HG03280 (cell line): Measurements from ENCODE around the gene TAS1R2.

Source experiments
- ATAC-seq: cut with Tn5 transposase; IDR thresholded peaks from one replicate; pipeline ENCODE4 v1.9.1; 2021; ENCODE audit warnings: mild to moderate bottlenecking, moderate library complexity; ENCODE audit not compliant: unreplicated experiment

The TAS1R2 gene

DNA sequence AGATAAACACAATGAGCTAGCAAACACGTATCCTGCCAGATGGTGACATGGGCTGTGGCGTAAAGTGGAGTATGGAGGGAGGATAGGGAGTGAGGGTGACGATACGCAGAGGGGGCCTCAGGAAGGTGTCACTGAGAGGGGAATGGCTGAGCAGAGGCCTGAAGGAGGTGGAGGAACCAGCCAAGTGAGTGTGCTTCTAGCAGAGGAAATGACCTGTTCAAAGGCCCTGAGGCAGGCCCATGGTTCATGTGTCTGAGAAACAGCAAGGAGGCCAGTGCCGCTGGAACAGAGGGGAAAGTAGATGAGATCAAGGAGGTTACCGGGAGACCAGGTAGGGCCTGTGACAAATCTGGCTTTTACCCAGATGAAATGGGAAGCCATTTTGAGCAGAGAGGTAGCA lies 36.0 kb downstream of the TAS1R2 start:
- ATAC-seq = no peak

DNA sequence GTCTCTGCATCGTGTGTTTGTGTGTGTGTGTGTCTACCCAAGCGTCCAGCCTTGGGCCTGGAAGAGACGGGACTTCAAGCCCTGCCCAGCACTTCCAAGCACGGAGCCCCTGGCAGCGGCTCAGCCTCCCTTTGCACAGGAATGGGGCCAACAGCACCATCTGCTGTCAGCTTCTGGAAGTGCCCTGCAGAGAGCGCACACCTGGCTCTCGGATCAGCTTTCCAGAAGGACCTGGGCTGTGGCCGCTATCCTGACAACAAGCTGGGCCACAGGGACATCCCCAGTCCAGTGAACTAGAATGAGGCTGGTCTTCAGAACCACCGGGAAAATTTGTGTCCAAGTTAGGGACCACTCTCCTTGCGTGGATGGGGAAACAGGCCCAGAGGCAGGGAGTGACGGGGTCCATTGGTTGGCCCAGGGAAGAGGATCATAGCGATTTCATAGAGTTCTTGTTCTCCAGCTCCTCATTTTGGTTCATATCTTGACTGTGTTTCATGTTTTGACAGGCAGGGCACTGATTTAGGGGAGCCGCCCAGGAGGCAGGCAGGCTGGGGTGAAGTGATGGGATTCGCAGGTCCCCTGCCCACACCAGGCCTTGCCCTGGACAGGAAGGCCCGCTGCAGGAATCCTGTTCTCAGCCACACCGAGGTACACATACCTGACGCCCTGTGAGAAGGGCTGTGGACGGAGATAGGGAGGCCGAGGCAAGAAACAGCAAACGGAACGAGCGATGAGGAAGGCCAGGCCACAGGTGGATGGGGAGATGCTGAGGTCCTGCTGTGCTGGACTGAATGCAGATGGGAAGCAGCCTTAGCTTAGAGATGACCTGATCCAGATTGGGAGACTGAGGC lies 38.4 kb downstream of the TAS1R2 start:
- ATAC-seq = no peak

- no peak for ATAC-seq
These were observed 39.3 kb downstream of the TAS1R2 start for GRCh38 chr1:18819986-18820790.

DNA sequence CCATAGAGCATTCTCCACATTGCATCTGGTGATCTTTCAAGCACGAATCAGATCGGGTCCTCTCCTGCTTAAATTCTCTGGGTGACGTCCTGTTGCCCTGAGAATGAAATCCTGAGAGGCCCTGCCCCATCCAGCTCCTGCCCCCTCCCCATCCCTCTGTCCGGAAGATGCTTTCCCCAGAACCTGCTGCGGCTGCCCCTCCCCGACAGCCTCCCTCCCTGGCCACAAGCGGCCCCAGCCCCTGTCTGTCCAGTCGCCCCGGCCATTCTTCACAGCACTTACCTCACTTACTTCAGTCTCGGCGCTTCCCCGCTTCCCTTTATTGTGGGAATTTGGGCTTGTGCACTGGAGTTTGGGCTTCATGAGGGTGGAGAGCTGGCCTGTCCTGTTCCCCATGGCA lies 40.3 kb downstream of the TAS1R2 start:
- no peak for ATAC-seq

GRCh38 chr1:18817795-18818435 lies 41.5 kb downstream of the TAS1R2 start:
- ATAC-seq = no peak

- ATAC-seq = no peak
These were observed 42.1 kb downstream of the TAS1R2 start for GRCh38 chr1:18817316-18817715.

GRCh38 chr1:18816808-18817207 lies 42.7 kb downstream of the TAS1R2 start:
- no peak for ATAC-seq

DNA sequence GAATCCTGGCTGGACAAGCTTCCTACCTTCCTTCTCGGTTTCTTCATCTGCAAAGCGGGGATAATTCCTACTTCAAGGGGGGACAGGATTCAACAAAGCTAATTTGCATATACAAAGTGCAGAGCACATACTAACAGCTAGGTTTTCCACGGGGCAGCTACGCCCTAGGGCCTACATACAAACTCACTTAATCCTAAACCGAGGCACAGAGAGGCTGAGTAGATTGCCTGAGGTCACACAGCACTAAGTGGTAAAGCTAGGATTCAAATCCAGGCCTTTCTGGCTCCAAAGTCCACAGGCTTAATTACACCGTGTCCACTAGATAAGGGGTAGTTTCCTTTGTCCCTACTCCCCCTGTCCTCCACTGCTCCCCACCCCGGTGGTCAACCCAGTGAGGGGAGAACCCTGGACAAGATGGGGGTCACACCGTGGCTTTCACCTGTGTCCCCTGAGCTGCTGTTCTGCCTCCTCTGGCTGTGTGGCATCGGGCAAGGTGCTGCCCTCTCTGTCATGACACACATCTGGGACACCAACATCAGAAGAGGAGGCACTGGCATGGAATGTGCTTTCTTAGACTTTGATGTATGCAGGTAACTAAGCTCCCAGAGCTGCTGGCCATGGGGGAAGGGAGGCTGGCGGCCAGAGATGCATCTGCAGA lies 44.5 kb downstream of the TAS1R2 start:
- no peak for ATAC-seq

DNA sequence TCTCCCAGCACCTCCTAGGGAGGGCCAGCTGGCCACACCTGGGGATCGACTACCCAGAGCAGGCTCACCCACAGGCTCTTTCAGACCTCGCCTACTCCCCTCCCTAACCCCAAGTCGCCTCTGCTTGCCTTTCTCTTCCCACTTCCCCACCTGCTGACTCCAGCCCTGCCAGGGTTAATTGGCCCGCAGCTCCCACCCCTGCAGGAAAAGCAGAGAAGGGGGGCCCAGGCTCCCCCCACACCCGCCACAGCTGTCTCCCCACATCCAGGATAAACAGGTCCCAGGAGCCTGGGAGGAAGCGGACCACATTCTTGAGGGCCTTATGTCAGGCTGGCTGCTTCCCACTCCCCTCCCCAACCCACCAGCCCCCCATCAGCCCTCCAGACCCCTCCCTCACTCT lies 45.0 kb downstream of the TAS1R2 start:
- no peak for ATAC-seq

GRCh38 chr1:18812453-18812939 lies 47.0 kb downstream of the TAS1R2 start:
- no peak for ATAC-seq

DNA sequence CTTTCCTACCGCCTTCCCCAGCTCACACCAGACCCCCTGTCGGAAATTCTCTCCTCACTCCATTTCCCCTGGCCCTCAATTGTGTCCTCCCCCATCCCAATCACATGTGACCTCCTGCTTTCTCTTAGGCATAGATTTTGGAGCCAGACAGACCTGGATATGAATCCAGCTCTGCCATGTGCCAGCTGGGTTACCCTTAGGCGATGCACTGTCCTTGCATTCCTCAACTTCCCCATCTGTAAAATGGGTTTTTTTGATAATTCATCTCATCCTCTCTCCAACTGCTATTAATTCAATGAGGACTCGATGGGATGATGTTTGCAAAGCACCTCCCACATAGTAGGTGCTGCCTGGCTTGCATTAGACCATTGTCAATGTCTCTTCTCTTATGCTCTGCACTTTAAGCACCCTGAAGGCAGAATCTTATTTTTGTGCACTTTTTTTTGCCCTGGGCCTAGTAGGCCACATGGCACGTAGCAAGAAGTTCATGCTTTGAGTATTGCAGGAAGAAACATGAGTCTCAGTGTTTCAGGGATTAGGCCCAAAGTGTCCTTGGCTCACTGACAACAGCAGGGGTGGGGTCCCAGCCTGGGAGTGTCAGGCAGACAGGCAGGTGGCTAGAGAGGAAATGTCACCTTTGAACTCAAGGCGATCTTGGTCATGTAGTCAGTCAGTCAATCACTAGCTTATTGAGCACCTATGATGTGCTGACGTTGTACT lies 47.6 kb downstream of the TAS1R2 start:
- ATAC-seq = no peak

DNA sequence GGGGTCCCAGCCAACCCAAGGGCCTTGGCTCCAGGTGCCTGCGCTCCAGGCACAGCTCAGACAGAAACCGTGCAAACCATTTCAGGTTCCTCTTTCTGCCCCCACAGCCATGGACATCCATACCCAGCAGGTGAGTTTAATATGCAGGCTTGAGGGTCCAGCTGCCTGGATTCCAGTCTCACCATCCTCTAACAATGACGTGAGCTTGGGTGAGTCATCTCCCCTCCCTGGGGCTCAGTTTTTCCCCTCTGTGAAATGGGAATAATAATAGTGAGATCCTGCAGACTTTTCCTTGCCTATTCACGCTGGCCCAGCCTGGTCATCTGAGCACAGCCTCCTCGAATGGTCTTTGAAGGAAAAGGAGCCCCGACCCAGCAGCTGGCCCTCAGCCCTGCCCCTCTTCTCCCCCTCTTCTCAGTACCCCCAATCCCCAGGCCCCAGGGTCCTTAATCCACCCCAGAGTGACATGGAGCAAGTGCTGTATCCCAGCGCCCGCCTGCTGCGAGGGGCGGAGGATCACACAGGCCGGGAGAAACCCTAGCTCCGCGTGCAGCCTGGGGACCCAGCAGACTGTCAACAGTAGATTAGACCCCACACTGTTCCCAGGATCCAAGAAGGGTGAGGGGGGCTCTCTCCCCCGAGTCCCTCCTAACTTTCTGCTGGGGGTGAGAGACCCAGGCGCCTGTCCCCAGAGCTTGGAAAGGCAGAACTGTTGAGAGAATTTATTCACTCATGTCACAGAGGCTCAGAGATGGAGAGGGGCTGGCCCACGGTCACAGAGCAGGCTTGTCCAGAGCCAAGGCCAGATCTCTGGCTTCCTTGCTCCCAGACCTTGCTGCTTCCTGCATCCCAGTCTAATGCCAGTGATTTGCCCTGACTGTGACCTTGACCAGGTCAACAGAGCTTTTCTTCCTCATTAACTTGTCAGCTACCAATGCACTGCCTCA lies 49.2 kb downstream of the TAS1R2 start:
- ATAC-seq = no peak

GRCh38 chr1:18808550-18808949 lies 50.9 kb downstream of the TAS1R2 start:
- no peak for ATAC-seq

DNA sequence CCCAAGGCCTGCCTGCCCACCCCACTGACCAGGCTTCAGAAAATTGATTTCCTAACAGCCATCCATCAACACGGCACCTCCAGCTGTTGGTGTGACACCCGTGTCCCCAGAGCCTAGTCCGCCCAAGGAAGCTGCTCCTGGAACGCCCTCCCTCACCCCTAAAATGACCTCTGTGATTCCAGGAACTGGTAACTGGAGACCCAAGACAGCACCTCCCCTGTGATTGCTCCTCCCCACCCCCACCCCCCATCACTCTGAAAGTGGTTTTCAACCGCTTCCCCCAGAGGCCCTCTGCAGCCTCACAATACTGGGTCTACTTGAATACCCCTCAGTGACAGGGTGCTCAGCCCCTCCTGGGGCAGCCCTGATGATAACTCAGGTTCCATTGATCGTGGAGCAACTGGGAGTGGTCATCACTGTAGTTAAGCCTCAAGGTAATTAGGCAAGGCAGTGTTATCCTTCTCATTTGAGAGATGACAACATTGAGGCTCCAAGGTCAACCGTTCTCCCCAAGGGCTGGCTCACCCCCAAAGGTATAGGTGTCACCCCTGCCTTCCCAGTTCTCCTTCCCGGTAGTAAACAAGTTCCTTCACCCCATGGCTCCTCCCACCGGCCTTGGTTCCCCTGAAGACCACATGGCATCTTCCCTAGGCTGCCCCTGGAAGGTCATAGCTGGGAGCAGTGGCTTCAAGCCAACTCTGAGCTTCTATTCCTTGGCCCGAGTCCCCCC lies 52.0 kb downstream of the TAS1R2 start:
- ATAC-seq = no peak

DNA sequence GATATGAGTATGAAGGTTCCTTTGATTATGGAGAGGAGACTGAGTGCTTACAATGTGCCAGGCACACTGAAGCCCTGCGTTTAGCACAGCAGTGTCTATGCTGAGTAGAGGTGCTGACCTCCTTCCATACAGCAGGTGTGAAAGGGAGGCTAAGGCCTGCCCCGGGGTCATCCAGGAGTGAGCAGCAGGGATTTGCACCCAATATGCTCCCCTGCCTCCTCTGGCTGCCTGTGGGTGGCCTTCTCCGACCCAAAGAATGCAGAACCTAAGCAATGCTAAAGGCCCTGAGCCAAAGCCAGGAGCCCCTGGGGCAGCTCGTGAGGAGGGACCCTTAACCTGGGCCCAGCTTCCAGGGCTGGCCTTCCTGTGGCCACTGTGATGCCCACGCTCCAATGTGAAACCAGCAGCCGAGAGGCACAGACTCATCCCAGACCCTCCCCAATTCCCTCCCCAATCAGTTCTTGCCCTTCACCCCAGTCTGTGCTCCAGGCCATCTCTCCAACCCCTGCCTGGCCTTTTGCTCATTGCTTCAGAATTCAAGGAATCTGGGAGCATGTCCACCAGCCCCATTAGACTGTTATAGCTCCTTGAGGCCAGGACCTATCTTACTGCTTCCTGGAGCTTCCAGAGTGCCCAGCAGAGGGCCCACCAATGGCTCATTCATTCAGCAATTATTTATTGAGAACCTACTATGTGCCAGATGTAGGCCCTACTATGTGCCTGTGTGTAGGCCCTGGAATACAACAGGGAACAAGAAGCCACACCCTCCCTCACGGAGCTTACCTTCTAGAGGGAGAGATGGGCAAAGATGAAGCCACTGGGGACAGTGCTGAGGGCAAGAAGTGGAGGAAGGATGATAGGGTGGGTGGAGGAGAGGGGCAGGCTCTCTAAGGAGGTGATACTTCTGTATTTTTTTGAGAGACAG lies 53.3 kb downstream of the TAS1R2 start:
- ATAC-seq = no peak

- no peak for ATAC-seq
These were observed 54.1 kb downstream of the TAS1R2 start for GRCh38 chr1:18805150-18805879.

DNA sequence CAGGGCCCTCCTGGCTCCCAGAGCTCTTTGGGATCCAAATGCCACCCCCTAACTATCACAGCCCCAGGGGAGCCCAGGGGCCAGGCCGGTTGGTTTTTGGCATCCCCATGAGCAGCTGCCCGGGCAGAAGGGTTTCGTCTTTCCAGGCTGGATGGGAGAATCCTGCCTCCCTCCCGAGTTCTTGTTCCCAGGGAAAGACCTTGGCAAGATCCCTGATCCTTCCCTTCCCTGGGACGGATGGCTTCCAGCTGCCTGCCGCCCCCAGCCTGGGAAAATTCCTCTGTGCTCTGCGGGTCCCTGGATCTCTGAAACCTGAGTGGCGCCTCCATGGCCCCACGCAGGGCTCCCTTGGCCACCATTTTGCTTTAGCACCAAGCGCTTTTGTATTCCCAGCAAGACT lies 55.6 kb downstream of the TAS1R2 start:
- no peak for ATAC-seq
